Neural crest cell (in vitro differentiated cells): ENCODE measurements around the gene XG. TPM values are rescaled to one million over a fixed set of nuclear protein-coding genes. Genes with fewer than 3 reads are reported as not detected.
"Not testable (repeated sequence)": the region's sequence is repeated elsewhere in the genome, so short reads cannot be mapped to it uniquely, and the experiment has no call there.

ENCODE experiments used
- DNase-seq: peaks from one replicate; pipeline ENCODE4 v3.0.0; 2021; ENCODE audit warnings: low read depth, mixed read lengths, low spot score
- H3K27ac Mint-ChIP-seq: one replicate; pipeline ENCODE4 v1.8.0; 2021; ENCODE audit warnings: mild to moderate bottlenecking, mixed read lengths; ENCODE audit not compliant: unreplicated experiment
- H3K27me3 Mint-ChIP-seq: 2 replicates; pipeline ENCODE4 v1.8.0; 2021; ENCODE audit warnings: low read depth, mild to moderate bottlenecking, mixed read lengths
- H3K36me3 Mint-ChIP-seq: 2 replicates; pipeline ENCODE4 v1.8.0; 2021; ENCODE audit warnings: low read depth, mild to moderate bottlenecking, mixed read lengths
- H3K4me1 Mint-ChIP-seq: 2 replicates; pipeline ENCODE4 v1.8.0; 2021; ENCODE audit warnings: mixed read lengths
- H3K4me3 Mint-ChIP-seq: one replicate; pipeline ENCODE4 v1.8.0; 2021; ENCODE audit warnings: mild to moderate bottlenecking, mixed read lengths
- H3K9me3 Mint-ChIP-seq: 2 replicates; pipeline ENCODE4 v1.8.0; 2021; ENCODE audit warnings: mixed read lengths
- total RNA-seq: library from RNA; stranded (reverse); gene quantifications from 2 replicates; pipeline ENCODE4 v1.2.1, GENCODE V29; 2021
- TF ChIP-seq, protein P1 (sequence below): fragments of 200-600 bp; sonication (generic); conservative IDR thresholded peaks from 2 replicates; pipeline ENCODE4 v1.5.0; 2021; ENCODE audit warnings: antibody characterized with exemption, mild to moderate bottlenecking

Gene XG
- total RNA-seq, 1 donor from 2014 or later, result not detected

- no peak for DNase-seq
- no peak overlapping the region for H3K4me3 Mint-ChIP-seq
- H3K27me3 Mint-ChIP-seq, result peaks cover 32% of the 10 kb centered on the region
- H3K27ac Mint-ChIP-seq, result no peak overlapping the region
- no peaks in the 10 kb centered on the region for H3K36me3 Mint-ChIP-seq
- H3K9me3 Mint-ChIP-seq, result no peaks in the 10 kb centered on the region
- TF ChIP-seq, protein P1, sequence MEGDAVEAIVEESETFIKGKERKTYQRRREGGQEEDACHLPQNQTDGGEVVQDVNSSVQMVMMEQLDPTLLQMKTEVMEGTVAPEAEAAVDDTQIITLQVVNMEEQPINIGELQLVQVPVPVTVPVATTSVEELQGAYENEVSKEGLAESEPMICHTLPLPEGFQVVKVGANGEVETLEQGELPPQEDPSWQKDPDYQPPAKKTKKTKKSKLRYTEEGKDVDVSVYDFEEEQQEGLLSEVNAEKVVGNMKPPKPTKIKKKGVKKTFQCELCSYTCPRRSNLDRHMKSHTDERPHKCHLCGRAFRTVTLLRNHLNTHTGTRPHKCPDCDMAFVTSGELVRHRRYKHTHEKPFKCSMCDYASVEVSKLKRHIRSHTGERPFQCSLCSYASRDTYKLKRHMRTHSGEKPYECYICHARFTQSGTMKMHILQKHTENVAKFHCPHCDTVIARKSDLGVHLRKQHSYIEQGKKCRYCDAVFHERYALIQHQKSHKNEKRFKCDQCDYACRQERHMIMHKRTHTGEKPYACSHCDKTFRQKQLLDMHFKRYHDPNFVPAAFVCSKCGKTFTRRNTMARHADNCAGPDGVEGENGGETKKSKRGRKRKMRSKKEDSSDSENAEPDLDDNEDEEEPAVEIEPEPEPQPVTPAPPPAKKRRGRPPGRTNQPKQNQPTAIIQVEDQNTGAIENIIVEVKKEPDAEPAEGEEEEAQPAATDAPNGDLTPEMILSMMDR, result no peak
- peaks cover 8% of the 10 kb centered on the region for H3K4me1 Mint-ChIP-seq
These were observed 47.5 kb downstream of the XG start for GRCh38 chrX:2799369-2799768.

- peaks cover 37% of the 10 kb centered on the region for H3K27me3 Mint-ChIP-seq
- not testable (repeated sequence) for H3K9me3 Mint-ChIP-seq, H3K27ac Mint-ChIP-seq, DNase-seq, H3K4me3 Mint-ChIP-seq, H3K36me3 Mint-ChIP-seq
- H3K4me1 Mint-ChIP-seq, result peaks cover 14% of the 10 kb centered on the region
These were observed 48.1 kb downstream of the XG start for GRCh38 chrX:2799980-2800379.

DNA sequence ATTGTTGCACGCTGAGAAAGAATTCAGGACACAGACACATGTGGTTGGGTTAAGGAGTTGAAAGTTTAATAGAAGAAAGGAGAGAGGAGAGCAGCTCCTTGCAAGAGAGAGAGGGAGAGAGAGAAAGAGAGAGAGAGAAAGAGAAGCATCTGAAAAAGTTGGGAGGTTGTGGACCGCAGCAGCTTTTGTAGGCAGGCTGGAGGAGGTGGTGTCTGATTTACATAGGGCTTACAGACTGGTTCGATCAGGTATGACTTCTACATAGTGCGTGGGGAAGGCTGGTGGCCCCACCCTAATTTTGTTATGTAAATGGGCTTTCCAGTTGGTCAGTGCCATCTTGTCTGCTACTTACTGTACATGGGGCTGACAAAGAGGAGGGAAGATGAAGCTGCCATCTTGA is 49.4 kb downstream of the XG start:
- TF ChIP-seq, protein P1, result no peak
- peaks cover 44% of the 10 kb centered on the region for H3K27me3 Mint-ChIP-seq
- no peak overlapping the region for H3K27ac Mint-ChIP-seq
- no peak overlapping the region for H3K4me3 Mint-ChIP-seq
- no peaks in the 10 kb centered on the region for H3K36me3 Mint-ChIP-seq
- peaks cover 22% of the 10 kb centered on the region for H3K4me1 Mint-ChIP-seq
- no peak for DNase-seq
- no peaks in the 10 kb centered on the region for H3K9me3 Mint-ChIP-seq

DNA sequence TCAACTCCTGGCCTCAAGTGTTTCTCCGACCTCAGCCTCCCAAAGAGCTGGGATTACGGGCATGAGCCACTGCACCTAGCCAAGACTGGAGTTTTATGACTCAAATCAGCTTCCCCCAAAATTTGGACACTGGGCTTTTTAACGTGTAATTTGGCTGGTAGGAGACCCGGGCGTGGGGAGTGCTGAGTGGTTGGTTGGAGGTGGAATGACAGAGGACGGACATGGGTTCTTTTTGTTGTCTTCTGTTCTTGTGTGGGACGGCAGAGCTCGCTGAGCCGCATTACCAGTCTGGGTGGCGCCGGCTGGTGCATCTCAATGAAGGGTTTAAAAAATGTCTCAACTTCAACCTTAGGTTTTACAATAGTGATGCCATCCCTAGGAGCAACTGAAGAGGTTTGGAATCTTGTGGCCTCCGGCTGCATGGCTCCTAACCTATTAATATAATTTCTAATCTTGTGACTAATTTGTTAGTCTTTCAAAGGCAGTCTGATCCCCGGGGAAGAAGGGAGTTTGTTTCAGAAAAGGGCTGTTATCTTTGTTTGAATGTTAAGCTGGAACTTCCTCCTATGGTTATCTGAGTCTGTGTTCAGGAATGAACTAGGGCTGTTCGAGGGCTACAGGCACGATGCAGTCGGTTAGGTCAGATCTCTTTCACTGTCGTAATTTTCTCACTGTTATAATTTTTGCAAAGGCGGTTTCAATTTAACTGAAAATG is 50.7 kb downstream of the XG start:
- H3K9me3 Mint-ChIP-seq, H3K27ac Mint-ChIP-seq, H3K36me3 Mint-ChIP-seq, DNase-seq, H3K4me3 Mint-ChIP-seq: not testable (repeated sequence)
- Mint-ChIP-seq H3K4me1 (peaks cover 22% of the 10 kb centered on the region), H3K27me3 (peaks cover 44% of the 10 kb centered on the region)

DNA sequence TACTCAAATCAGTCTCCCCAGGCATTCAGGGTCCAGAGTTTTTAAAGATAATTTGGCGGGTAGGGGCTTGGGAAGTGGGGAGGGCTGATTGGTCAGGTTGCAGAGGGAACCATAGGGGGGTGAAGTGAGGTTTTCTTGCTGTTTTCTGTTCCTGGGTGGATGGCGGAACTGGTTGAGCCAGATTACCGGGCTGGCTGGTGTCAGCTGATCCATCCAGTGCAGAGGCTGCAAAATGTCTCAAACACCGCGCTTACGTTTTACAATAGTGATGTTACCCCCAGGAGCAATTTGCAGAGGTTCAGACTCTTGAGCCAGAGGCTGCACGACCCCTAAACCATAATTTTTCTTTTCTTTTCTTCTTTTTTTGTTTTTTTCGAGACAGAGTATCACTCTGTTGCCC is 51.6 kb downstream of the XG start:
- Mint-ChIP-seq H3K27me3 (peaks cover 44% of the 10 kb centered on the region), H3K4me1 (peaks cover 22% of the 10 kb centered on the region)
- H3K27ac Mint-ChIP-seq, H3K36me3 Mint-ChIP-seq, DNase-seq, H3K9me3 Mint-ChIP-seq, H3K4me3 Mint-ChIP-seq: not testable (repeated sequence)

DNA sequence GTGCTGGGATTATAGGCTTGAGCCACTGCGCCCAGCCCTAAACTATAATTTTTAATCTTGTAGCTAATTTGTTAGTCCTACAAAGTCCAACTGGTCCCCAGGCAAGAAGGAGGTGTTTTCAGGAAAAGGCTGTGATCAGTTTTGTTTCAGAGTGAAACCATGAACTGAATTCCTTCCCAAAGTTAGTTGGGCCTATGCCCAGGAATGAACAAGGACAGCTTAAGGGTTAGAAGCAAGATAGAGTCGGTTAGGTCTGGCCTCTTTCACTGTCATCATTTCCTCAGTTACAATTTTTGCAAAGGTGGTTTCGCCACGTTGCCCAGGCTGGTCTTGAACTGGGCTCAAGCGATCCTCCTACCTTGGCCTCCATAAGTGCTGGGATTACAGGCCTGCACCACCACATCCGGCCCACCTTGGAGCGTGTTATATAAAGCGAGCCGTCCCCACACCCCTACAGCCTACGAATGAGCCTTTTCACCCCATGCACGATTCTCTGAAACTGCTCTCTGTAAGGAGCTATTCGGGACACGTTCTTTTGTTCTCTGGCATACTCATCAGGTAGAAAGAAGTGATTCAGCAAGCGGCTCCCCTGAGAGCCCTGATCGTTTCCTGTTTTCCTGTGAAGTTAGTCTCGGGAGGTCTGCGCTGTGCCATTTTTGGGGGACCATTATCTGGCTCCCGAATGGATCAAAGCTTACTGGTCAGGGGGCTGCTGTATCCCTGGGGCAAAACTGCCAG is 52.4 kb downstream of the XG start:
- H3K9me3 Mint-ChIP-seq, H3K27ac Mint-ChIP-seq, DNase-seq, H3K4me3 Mint-ChIP-seq, H3K36me3 Mint-ChIP-seq: not testable (repeated sequence)
- peaks cover 44% of the 10 kb centered on the region for H3K27me3 Mint-ChIP-seq
- peaks cover 22% of the 10 kb centered on the region for H3K4me1 Mint-ChIP-seq

GRCh38 chrX:2804858-2805257 is 53.0 kb downstream of the XG start:
- H3K9me3 Mint-ChIP-seq, DNase-seq, H3K4me3 Mint-ChIP-seq, H3K27ac Mint-ChIP-seq, H3K36me3 Mint-ChIP-seq: not testable (repeated sequence)
- Mint-ChIP-seq H3K4me1 (peaks cover 22% of the 10 kb centered on the region), H3K27me3 (peaks cover 44% of the 10 kb centered on the region)

GRCh38 chrX:2811271-2811670 is 59.4 kb downstream of the XG start:
- Mint-ChIP-seq H3K4me1 (peaks cover 12% of the 10 kb centered on the region), H3K4me3 (no peak overlapping the region), H3K27ac (no peak overlapping the region), H3K9me3 (no peaks in the 10 kb centered on the region), H3K27me3 (no peaks in the 10 kb centered on the region), H3K36me3 (peaks cover 5% of the 10 kb centered on the region)
- TF ChIP-seq, protein P1, result no peak
- DNase-seq, result no peak
